GM12872 (cell line): ENCODE data around the gene TPCN2.

Source experiments
- CTCF ChIP-seq: IDR thresholded peaks from 3 replicates; pipeline ENCODE4 v1.5.1; 2011; ENCODE audit warnings: low read depth, mild to moderate bottlenecking, low read length, moderate library complexity; ENCODE audit not compliant: insufficient read depth

TPCN2 gene

GRCh38 chr11:69002570-69003231 lies 46.0 kb upstream of the TPCN2 start:
- no peak for TF ChIP-seq CTCF

GRCh38 chr11:69003301-69003865 lies 45.3 kb upstream of the TPCN2 start:
- TF ChIP-seq CTCF: no peak

- no peak for TF ChIP-seq CTCF
Measured at GRCh38 chr11:69003866-69004367, 44.8 kb upstream of the TPCN2 start.

GRCh38 chr11:69004411-69005182 lies 44.1 kb upstream of the TPCN2 start:
- TF ChIP-seq CTCF: no peak

- no peak for TF ChIP-seq CTCF
Measured at GRCh38 chr11:69005183-69005630, 43.5 kb upstream of the TPCN2 start.

- TF ChIP-seq CTCF: no peak
Measured at GRCh38 chr11:69005631-69006368, 42.9 kb upstream of the TPCN2 start.

GRCh38 chr11:69006816-69007215 lies 41.9 kb upstream of the TPCN2 start:
- TF ChIP-seq CTCF: no peak
